Frontal cortex (tissue), 4 donors: ENCODE measurements around the gene WWC1. TPM values are rescaled to one million over a fixed set of nuclear protein-coding genes. Genes with fewer than 3 reads are reported as not detected.
"Not testable (repeated sequence)": the region's sequence is repeated elsewhere in the genome, so short reads cannot be mapped to it uniquely, and the experiment has no call there.

Source experiments
- DNase-seq, 2 donors: peaks; one replicate each; pipeline ENCODE4 v3.0.0; 2012; ENCODE audit warnings: low spot score in 2 of 2
- FAIRE-seq: peaks from 2 replicates; lab custom pipeline; 2012; peaks lifted over from hg19 to GRCh38; lab: Jason Lieb, UNC
- total RNA-seq: library from RNA; depleted of rRNA; stranded (reverse); fragments of >200 nt; gene quantifications from one replicate; pipeline ENCODE4 v1.2.3, GENCODE V29; 2014
- donor health status: control.
- donor health status: control.
- donor health status: control.

The WWC1 gene
- total RNA-seq, 1 donor from 2014 or later: 78.3 TPM

DNA sequence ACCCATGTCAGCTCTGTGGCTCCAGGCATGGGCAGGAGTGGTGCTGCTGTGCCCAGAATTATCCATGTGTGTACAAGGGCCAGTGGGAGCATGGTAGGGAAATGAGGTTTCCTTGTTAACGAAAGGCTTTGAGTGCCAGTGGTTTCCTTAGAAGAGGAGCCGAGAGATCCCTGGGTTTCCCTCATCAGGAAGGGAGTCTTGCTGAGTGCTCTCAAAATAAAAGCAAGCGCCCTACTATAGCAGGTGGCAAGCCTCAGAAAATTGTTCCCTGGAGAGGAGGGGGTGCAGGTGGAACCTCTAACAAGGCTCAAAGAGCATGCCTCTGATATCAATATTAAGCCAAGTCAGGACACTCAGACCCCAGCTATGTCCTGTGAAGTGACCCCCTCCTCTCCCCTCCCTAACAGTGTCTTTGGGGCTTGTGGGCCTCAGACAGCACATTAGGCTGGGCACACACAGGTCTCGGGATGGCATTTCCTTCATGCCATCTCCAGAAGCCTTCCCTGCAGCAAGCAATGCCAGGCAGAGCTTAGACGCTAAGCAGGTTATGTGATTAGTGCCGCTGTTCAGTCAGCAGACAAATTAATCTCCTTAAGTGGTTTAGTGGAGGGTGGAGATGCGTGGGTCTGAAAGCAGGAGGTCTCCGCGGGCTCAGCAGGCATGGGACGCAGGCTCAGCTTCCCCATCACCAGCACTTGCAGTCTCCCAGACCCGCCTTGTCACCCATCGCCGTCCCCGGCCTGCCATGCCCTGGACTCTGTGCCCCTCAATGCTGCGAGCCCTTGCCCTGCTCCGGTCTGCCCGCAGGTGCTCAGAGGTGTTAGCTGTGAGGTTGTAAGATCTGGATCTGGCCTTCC is 134.8 kb downstream of the WWC1 start:
- FAIRE-seq (no peak), DNase-seq (no peak)

DNA sequence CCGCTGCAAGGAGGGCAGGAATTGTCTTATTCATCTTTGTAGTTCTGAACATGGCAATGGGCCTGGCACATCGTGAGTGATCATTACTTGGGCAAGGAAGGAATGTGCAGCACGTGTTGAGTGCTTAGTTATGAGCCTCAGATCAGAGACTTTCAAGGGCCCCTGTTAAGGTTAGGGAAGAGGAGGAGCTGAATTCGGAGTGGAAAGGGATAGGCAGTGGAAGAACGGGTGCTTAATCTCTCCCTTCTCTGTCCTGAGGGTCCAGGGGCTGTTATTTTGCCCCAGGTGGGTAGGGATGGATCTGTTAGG is 135.4 kb downstream of the WWC1 start:
- FAIRE-seq (no peak), DNase-seq (no peak)

DNA sequence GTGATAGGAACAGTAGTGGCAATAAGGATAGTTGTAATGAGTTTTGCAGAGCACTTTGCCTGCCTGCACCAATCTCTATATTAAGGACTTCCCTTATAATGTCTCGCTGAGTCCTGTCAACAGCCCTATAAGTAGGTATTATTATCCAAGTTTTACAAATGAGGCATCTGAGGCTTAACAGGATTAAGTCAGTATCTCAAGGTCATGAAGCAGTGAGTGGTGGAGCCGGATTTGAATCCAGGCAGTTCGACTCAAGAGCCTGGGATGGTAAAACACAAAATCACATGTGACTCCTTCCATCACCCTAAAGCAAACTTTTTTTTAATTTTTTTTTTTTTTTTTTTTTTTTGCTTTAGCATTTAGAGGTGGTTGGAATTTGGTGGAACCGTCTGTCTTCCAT is 135.8 kb downstream of the WWC1 start:
- DNase-seq (no peak), FAIRE-seq (no peak)

DNA sequence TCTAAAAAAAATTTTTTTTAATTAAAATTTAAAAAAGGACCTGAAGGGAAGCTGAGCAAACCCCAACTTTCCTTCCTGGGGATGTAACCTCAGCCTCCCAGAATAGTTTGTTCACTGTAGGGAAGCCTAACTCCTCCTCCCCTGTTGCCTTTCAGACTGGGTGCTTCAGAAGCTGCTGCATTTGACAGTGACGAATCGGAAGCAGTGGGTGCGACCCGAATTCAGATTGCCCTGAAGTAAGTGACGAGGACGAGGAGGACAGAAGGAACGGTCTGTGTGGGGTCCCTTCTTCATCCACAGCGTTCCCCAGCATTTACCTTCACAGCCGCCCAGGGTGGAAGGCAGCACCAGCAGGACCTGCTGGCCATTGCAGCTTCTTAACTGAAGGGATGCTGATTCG is 137.1 kb downstream of the WWC1 start:
- DNase-seq: no peak
- no peak for FAIRE-seq

DNA sequence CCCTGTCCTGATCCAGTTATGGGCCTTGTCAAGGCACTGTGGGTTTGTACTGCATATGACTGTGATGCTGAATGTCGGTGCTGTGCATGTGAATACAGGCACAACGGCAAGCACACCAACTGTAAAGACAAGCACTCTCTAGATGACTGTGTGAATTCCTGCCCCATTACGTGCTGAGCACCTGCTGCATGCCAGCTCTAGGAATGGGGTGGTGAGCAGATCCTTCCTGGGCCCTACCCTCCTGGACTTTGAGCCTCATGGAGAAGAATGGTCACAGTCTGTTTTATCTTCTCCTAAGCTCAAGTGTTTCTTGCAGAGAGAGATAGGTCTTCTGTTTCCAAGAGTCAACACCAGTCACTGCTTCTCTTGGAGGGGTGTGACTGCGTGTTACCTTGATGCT is 138.9 kb downstream of the WWC1 start:
- DNase-seq: no peak
- FAIRE-seq: no peak

DNA sequence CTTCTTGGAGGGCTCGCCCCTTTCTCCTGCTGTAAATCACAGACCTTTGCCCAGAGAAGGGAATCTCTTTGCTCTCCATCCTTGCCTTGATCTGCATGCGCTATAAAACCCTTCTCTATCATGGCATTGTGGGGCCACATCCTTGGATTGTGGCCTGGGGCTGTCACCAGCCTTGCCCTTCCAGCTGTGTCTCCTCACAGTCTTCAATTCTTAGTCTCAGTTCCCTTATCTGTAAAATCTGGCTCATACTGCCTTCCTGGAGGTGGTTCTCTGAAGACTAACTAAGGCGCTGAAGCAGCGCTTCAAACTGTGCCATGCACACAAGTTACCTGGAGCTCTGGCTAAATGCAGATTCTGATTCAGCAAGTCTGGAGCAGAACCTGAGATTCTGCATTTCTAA is 141.5 kb downstream of the WWC1 start:
- DNase-seq: no peak
- no peak for FAIRE-seq

DNA sequence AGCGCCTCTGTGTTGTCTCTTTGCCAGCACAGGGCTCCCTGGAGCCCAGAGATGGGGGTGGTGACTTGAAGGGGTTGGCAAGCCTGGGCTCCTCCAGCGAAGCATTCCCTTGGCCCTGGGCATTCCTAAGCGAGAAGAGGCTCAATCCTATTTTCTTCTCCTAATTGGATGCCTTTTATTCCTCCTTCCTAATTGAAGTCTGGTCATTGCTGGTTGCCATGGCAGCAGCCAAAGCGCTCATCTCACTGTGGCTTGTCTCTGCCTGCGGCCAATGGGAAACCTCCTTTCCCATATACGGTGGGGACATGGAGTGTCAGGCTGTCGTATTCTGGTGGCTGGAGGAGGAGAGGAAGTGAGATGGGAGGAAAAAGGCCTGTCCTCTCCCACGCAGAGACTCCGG is 142.6 kb downstream of the WWC1 start:
- FAIRE-seq (no peak), DNase-seq (peak in 1 of 2 donors; percentile 60)

DNA sequence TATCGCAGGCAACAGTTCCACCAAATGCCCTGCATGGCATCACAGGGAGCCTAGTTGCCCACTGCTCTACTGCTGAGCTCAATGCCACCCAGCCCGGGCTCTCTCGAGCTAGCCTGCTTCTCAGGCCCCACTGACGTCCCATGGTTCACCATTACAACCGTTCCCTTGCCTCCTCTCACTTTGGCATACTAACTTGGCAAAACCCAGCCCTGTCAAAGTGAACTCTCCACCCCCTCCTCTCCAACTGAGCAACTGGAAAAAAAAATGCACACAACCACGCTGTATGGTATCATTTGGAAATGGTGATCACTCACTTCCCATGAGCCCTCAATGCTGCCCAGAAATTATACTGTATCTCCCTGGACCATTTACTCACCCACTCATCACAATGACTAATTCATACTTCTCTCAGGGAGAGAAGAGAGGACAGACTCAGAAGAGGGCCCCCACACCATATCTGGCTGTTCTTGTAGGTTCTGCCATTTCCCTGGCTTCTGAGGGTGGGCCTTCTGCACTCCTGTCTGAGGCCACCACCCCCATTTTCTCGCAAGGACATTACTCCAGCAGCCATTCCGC is 143.4 kb downstream of the WWC1 start:
- no peak for FAIRE-seq

DNA sequence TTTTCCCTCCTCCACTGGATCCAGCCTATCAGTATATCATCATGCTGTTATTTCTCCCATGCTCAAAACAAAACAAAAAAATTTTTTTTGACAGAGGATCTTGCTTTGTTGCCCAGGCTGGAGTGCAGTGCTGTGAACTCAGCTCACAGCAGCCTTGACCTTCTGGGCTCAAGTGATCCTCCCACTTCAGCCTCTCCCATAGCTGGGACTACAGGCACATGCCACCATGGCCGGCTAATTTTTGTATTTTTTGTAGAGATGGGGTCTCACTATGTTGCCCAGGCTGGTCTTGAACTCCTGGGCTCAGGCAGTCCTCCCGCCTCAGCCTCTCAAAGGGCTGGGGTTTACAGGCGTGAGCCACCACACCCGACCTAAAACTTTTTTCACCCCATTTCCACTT is 143.9 kb downstream of the WWC1 start:
- not testable (repeated sequence) for DNase-seq

More for the DNA sequence above, 143.4 kb downstream of the WWC1 start:
- DNase-seq: no peak

DNA sequence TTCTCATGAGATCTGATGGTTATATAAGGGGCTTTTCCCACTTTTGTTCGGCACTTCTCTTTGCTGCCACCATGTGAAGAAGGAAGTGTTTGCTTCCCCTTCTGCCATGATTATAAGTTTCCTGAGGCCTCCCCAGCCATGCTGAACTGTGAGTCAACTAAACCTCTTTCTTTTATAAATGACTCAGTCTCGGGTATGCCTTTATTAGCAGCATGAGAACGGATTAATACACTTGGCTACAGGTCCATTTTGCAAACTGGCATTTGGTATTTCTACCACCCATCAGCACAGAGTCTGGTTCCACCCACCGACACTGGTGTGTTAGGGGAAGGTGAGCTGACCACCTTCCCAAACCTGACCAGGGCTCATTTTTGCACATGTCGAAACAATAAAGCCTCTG is 146.9 kb downstream of the WWC1 start:
- FAIRE-seq (no peak), DNase-seq (no peak)

More for the DNA sequence above, 143.9 kb downstream of the WWC1 start:
- not testable (repeated sequence) for FAIRE-seq

DNA sequence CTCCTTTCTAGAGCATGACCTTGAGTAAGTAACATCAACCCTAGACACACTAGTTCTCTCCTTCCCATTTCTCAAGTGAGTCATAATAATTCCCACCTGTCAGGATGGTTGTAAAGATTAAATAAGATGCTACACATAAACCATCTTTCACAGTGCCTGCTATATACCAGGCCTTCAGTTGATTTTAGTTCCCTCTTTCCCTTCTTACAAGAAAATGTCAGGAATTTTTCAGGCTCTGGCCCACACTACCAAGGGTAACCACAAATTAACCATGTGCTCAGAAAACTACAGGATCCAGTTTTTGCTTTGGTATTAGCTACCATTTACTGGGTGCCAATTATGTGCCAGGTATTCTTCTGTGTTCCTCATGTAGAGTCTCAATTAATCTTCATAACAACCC is 152.1 kb downstream of the WWC1 start:
- no peak for DNase-seq
- no peak for FAIRE-seq

DNA sequence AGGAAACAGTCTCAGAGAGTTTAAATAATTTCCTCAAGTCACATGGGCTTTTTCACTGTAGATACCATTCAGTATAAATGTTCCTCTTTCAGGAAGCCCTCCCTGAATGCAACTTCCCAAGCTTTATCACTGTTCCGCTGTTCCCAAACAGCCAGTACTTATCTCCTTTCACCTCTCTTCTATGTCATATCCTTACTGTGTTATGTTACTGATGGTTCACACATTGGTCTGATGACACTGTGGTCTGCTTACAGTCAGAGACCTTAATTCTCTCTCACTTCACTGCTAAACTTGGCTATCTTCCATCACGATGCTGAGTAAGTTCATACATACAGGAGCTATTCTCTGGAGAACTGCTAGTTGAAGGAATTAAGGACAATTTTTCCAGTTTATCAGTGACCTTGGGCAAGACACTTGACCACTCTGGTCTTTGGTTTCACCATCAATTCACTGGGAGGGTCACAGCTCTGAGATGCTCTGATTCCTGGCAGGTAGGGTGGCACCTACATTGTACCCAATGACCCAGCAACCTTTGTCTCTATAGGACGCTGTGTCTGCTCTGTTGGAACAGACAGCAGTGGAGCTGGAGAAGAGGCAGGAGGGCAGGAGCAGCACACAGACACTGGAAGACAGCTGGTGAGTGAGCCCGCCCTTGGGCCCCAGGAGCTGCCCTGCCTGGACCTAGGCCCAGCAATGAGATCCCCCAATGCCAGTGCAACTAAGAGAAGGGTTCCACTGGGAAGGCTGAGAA is 152.7 kb downstream of the WWC1 start:
- DNase-seq: no peak
- no peak for FAIRE-seq

DNA sequence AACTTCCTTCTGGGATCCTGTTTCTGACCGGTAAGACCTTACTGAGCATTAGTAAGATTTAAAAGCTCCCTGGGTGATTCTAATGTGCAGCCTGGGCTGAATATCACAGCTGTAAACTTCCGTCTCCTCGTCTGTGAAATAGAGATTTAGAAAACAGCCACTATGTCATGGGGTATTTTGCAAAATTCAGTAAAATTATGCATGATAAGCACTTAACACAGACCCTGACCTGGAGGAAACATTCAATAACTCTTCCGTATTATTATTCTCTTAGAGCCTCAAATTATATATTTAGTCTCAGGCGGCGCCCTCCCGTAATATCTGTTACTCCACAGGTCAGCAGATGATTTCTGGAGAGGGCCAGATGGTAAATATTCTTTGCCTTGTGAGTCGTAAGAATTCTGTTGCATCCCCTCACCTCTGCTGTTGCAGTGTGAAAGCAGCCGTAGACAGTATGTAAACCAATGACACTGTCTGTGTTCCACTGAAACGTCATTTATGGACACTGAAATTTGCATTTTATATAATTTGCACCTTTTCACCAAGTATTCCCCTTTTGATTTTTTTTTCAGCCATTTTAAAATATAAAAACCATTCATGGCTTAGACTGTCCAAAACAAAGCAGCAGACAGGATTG is 155.7 kb downstream of the WWC1 start:
- no peak for DNase-seq
- no peak for FAIRE-seq

DNA sequence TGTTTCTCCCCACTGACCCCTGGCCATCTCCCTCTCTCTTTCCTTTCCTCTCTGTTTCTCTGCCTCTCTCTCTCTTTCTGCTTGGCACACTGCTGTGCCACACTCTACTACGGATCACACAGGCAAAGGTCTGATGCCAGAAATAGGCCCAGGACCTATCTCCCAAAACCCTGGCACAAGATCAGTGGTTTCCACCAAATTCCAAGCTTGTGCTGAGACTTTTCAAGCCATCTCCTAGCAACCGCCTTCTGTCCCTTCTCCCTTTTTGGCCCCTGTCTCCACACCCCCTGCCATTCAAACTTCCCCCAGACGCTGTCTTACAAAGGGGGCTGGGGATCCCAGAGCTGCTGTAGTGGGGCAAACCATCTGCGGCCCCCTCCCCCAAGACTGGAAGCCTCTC is 156.4 kb downstream of the WWC1 start:
- FAIRE-seq (no peak), DNase-seq (no peak)

DNA sequence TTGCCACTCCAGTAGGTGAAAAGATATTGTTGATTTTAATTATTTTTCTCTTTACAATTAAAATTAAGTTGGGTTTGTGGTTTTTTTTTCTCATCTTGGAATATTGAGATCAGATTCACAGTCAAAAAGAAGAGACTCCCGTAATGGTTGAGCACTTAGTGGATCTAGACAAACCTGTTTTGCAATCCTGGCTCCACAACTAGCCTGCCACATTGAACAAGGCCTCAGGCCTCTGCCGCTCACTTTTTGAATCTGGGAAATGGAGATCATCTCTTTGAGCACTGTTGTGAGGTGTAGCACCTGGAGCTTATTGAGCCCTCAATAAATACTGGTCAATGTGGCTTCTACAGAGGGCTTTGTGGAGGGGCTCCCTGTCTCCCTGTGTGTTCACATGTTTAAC is 157.7 kb downstream of the WWC1 start:
- DNase-seq (no peak), FAIRE-seq (no peak)

DNA sequence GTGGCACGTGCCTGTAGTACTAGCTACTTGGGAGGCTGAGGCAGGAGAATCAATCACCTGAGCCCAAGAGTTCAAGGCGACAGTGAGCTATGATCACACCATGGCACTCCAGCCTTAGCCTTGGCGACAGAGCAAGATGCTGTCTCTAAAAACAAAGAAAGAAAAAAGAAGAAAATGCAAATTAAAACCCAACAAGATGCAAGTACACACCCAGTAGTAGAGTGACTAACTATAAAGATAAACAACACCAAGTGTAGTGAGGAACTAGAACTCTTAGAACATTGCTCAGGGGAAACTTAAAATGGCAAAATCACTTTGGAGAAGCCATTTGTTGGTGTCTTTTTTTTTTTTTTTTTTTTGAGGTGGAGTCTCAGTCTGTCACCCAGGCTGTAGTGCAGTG is 160.1 kb downstream of the WWC1 start:
- FAIRE-seq: no peak

DNA sequence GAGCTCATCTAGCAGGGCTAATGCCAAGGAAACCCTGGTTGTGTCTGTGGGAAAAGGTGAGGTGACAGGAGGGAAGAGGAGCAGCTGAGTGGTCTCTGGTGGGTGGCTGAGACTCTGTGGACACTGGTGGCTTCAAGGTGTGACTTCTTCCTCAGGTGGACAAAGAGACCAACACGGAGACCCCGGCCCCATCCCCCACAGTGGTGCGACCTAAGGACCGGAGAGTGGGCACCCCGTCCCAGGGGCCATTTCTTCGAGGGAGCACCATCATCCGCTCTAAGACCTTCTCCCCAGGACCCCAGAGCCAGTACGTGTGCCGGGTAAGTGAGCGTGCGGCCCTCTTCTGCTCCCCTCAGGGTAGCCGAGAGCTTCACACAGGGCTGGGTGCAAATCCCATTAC is 163.8 kb downstream of the WWC1 start:
- DNase-seq (no peak), FAIRE-seq (no peak)

More for the DNA sequence above, 160.1 kb downstream of the WWC1 start:
- no peak for DNase-seq

DNA sequence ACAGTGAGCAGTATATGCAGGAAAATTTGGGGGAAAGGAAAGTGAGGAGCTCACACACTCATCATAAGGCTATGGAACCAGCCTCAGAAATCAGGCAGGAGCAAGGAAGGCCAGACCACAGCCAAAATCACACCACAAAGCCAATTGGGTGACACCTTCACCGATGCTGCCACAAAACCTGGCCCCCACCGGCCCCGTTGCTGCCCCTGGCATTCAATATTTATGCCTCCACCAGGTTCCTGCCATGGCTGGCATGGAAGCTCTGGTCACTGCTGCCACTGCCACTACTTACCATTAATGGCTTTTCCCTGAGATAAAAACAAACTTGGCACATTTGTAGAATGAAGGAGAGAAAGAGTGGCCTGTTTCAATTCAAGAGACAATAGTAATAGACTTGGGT is 166.1 kb downstream of the WWC1 start:
- DNase-seq: no peak
- no peak for FAIRE-seq

DNA sequence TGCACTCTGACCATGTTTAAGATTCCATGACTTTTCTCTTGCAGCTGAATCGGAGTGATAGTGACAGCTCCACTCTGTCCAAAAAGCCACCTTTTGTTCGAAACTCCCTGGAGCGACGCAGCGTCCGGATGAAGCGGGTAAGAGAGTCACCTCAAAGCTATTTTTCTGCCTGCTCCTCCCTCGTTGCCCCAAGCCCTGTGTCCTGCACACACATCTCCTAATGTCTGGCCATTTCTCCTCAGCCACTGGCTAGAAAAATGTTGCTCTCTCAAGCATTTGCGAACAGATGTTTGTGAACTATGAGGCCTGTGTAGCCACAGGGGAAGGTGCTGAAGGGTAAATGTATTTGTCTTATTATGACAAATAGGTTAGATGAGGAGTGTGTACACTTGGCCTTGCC is 169.2 kb downstream of the WWC1 start:
- DNase-seq (no peak), FAIRE-seq (no peak)

DNA sequence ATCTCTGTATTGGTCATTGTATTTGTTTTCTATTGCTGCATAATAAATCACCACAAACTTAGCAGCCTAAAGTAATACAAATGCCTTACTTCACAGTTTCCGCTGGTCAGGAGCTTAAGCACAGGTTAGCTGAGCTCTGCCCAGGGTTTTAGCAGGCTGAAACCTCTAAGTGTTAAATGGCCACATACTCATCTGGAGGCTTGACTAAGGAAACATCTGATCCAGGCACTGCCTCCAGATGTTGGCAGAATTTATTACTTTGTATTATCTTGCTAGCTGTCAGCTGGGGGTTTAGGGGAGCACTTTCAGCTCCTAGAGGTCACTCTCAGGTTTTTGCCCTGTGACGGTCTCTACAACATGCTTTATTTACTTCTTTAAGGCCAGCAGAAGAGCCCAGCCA is 171.6 kb downstream of the WWC1 start:
- no peak for DNase-seq
- FAIRE-seq: no peak

DNA sequence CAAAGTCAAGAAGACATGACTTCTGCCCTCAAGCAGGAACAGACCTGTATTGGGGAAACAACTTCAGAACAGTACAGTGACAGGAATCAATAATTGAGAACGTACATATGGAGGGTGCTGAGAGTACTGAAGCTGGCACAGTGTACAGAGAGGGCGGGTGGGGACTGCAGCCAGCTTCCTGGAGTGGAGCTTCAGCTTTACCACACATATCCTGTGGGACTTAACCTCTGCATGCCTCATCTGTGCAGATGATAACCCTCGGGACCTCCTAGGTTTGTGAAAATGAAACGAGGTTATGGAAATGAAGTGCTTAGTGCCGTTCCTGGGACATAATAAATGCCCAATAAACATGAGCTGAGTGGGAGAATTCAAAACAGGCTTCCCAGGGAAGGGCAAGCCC is 172.8 kb downstream of the WWC1 start:
- no peak for FAIRE-seq

More for the DNA sequence above, 172.8 kb downstream of the WWC1 start:
- no peak for DNase-seq
